ENCODE data around the gene FREY1.
"Not testable (repeated sequence)": the region's sequence is repeated elsewhere in the genome, so short reads cannot be mapped to it uniquely, and the experiment has no call there.

The FREY1 gene

GRCh38 chr11:45909594-45910475, 2.8 kb upstream of the FREY1 start:
- Mint-ChIP-seq H3K9me3 (no peaks in the 10 kb centered on the region), H3K36me3 (peaks cover 50% of the 10 kb centered on the region), H3K27ac (no peak overlapping the region), H3K4me3 (no peak overlapping the region), H3K4me1 (peaks cover 28% of the 10 kb centered on the region)
- no peak for ATAC-seq
- DNase-seq (ENCODE audit: low spot score in 2 of 2) = no peak

GRCh38 chr11:45907911-45908370, 870 bp upstream of the FREY1 start:
- Mint-ChIP-seq H3K9me3 (no peaks in the 10 kb centered on the region), H3K36me3 (peaks cover 41% of the 10 kb centered on the region), H3K27ac (peak overlapping the region; percentile 60), H3K4me3 (no peak overlapping the region), H3K4me1 (peaks cover 19% of the 10 kb centered on the region)
- ATAC-seq (no peak), DNase-seq (ENCODE audit: low spot score in 2 of 2) (no peak)

- DNase-seq (ENCODE audit: low spot score in 2 of 2) (no peak), ATAC-seq (peak; percentile 3)
- peaks cover 19% of the 10 kb centered on the region for H3K4me1 Mint-ChIP-seq
- H3K36me3 Mint-ChIP-seq = peaks cover 24% of the 10 kb centered on the region
- no peak overlapping the region for H3K27ac Mint-ChIP-seq
- H3K9me3 Mint-ChIP-seq = no peaks in the 10 kb centered on the region
- H3K4me3 Mint-ChIP-seq = no peak overlapping the region
These were observed 882 bp downstream of the FREY1 start for GRCh38 chr11:45906096-45906682.

GRCh38 chr11:45905576-45905975, 1.5 kb downstream of the FREY1 start:
- not testable (repeated sequence) for H3K9me3 Mint-ChIP-seq

GRCh38 chr11:45905095-45905494, 2.0 kb downstream of the FREY1 start:
- Mint-ChIP-seq H3K36me3 (peaks cover 15% of the 10 kb centered on the region), H3K4me1 (peaks cover 26% of the 10 kb centered on the region), H3K4me3 (no peak overlapping the region), H3K9me3 (no peaks in the 10 kb centered on the region), H3K27ac (peak overlapping the region; percentile 52)
- DNase-seq (ENCODE audit: low spot score in 2 of 2) = no peak
- no peak for ATAC-seq

More at GRCh38 chr11:45905576-45905975, 1.5 kb downstream of the FREY1 start:
- peak; percentile 3 for ATAC-seq
- DNase-seq (ENCODE audit: low spot score in 2 of 2); H3K4me3 Mint-ChIP-seq: not testable (repeated sequence)
- Mint-ChIP-seq H3K4me1 (peaks cover 23% of the 10 kb centered on the region), H3K36me3 (peaks cover 20% of the 10 kb centered on the region), H3K27ac (peak overlapping the region; percentile 52)

GRCh38 chr11:45904309-45904915, 2.7 kb downstream of the FREY1 start:
- DNase-seq (ENCODE audit: low spot score in 2 of 2) (no peak), ATAC-seq (no peak)
- H3K9me3 Mint-ChIP-seq = no peaks in the 10 kb centered on the region
- H3K27ac Mint-ChIP-seq = peak overlapping the region; percentile 76
- H3K36me3 Mint-ChIP-seq = peaks cover 15% of the 10 kb centered on the region
- no peak overlapping the region for H3K4me3 Mint-ChIP-seq
- H3K4me1 Mint-ChIP-seq = peaks cover 26% of the 10 kb centered on the region

- DNase-seq (ENCODE audit: low spot score in 2 of 2) (no peak), ATAC-seq (no peak)
- Mint-ChIP-seq H3K36me3 (peaks cover 6% of the 10 kb centered on the region), H3K4me1 (peaks cover 16% of the 10 kb centered on the region), H3K4me3 (no peak overlapping the region), H3K27ac (no peak overlapping the region), H3K9me3 (no peaks in the 10 kb centered on the region)
These were observed 4.4 kb downstream of the FREY1 start for GRCh38 chr11:45902452-45903380.

GRCh38 chr11:45901626-45902025, 5.4 kb downstream of the FREY1 start:
- DNase-seq (ENCODE audit: low spot score in 2 of 2) = no peak
- Mint-ChIP-seq H3K9me3 (no peaks in the 10 kb centered on the region), H3K4me1 (peaks cover 15% of the 10 kb centered on the region), H3K36me3 (peaks cover 5% of the 10 kb centered on the region), H3K4me3 (no peak overlapping the region), H3K27ac (no peak overlapping the region)
- no peak for ATAC-seq

GRCh38 chr11:45900916-45901617, 6.0 kb downstream of the FREY1 start:
- Mint-ChIP-seq H3K27ac (peak overlapping the region; percentile 17), H3K4me3 (peak overlapping the region; percentile 58), H3K9me3 (no peaks in the 10 kb centered on the region), H3K36me3 (no peaks in the 10 kb centered on the region), H3K4me1 (peaks cover 10% of the 10 kb centered on the region)
- DNase-seq (ENCODE audit: low spot score in 2 of 2) (no peak), ATAC-seq (no peak)

GRCh38 chr11:45900175-45900800, 6.8 kb downstream of the FREY1 start:
- H3K4me3 Mint-ChIP-seq = peak overlapping the region; percentile 58
- H3K27ac Mint-ChIP-seq = peak overlapping the region; percentile 17
- not testable (repeated sequence) for ATAC-seq; H3K36me3 Mint-ChIP-seq; DNase-seq (ENCODE audit: low spot score in 2 of 2); H3K4me1 Mint-ChIP-seq; H3K9me3 Mint-ChIP-seq

GRCh38 chr11:45899448-45900174, 7.5 kb downstream of the FREY1 start:
- H3K36me3 Mint-ChIP-seq = no peaks in the 10 kb centered on the region
- ATAC-seq (peak; percentile 86), DNase-seq (ENCODE audit: low spot score in 2 of 2) (peak; percentile 57 to 87)
- H3K9me3 Mint-ChIP-seq = no peaks in the 10 kb centered on the region
- peak overlapping the region; percentile 68 for H3K27ac Mint-ChIP-seq
- peak overlapping the region; percentile 58 for H3K4me3 Mint-ChIP-seq
- peaks cover 7% of the 10 kb centered on the region for H3K4me1 Mint-ChIP-seq

- Mint-ChIP-seq H3K27ac (peak overlapping the region; percentile 68), H3K4me3 (peak overlapping the region; percentile 58), H3K4me1 (peaks cover 7% of the 10 kb centered on the region), H3K9me3 (no peaks in the 10 kb centered on the region), H3K36me3 (no peaks in the 10 kb centered on the region)
- ATAC-seq (no peak), DNase-seq (ENCODE audit: low spot score in 2 of 2) (no peak)
These were observed 8.0 kb downstream of the FREY1 start for GRCh38 chr11:45899086-45899447.

GRCh38 chr11:45897556-45897955, 9.5 kb downstream of the FREY1 start:
- no peak for DNase-seq (ENCODE audit: low spot score in 2 of 2)
- Mint-ChIP-seq H3K27ac (no peak overlapping the region), H3K4me3 (peak overlapping the region; percentile 14), H3K9me3 (no peaks in the 10 kb centered on the region), H3K36me3 (no peaks in the 10 kb centered on the region), H3K4me1 (peaks cover 7% of the 10 kb centered on the region)
- ATAC-seq = no peak
